Endothelial cell of umbilical vein (primary cell): ENCODE results near the gene TTC24. TPM values are rescaled to one million over a fixed set of nuclear protein-coding genes. Genes with fewer than 3 reads are reported as not detected.

Source experiments
- BruUV-seq: library from RNA; stranded (reverse); fragments of 400-500 nt; replicated peaks from 2 replicates; lab custom pipeline; 2021; lab: Mats Ljungman, UMichigan
- CTCF ChIA-PET: fragments of 300-600, 350-600 bp; sonication (Branson Sonifier 250); formaldehyde crosslinking; loops from one replicate; lab custom pipeline; 2021; ENCODE audit warnings: antibody characterized with exemption, inconsistent platforms; lab: Charles Lee
- POLR2A ChIA-PET: fragments of 300-600, 350-600 bp; sonication (Branson Sonifier 250); formaldehyde crosslinking; loops from one replicate; lab custom pipeline; 2021; ENCODE audit warnings: antibody characterized with exemption, inconsistent platforms; lab: Charles Lee
- DNase-seq: peaks from one replicate; pipeline ENCODE4 v3.0.0-alpha.2; 2011; ENCODE audit warnings: low read depth, low spot score
- FAIRE-seq: peaks from 2 replicates; lab custom pipeline; 2011; peaks lifted over from hg19 to GRCh38; lab: Jason Lieb, UNC
- H2AFZ ChIP-seq: 2 replicates; pipeline ENCODE4 v1.6.0; 2012; ENCODE audit warnings: low read depth, low read length, control low read depth, inconsistent platforms
- H3K27ac ChIP-seq: 2 replicates; pipeline ENCODE4 v1.5.1; 2011; ENCODE audit warnings: low read depth, mild to moderate bottlenecking, control low read depth, low read length, moderate library complexity; ENCODE audit not compliant: insufficient read depth
- H3K27me3 ChIP-seq, 2 experiments: 2 replicates each; pipeline versions ENCODE4 v1.6.0 to v1.6.1; 2011; ENCODE audit warnings: low read length in 2 of 2, mixed read lengths in 1 of 2; ENCODE audit not compliant: control insufficient read depth in 2 of 2, insufficient read depth in 2 of 2
- H3K36me3 ChIP-seq, 2 experiments: 2 replicates in 1 of 2; 3 replicates in 1 of 2; pipeline ENCODE4 v1.5.1; 2011; ENCODE audit warnings: low read length in 2 of 2, mild to moderate bottlenecking in 1 of 2, moderate library complexity in 1 of 2; ENCODE audit not compliant: control insufficient read depth in 2 of 2, insufficient read depth in 2 of 2; ENCODE audit errors: extremely low read depth in 1 of 2
- H3K4me1 ChIP-seq: 3 replicates; pipeline ENCODE4 v1.5.1; 2011; ENCODE audit warnings: mild to moderate bottlenecking, low read length; ENCODE audit not compliant: control insufficient read depth, insufficient read depth; ENCODE audit errors: extremely low read depth
- H3K4me2 ChIP-seq: 2 replicates; pipeline ENCODE4 v1.6.1; 2011; ENCODE audit warnings: low read length, control low read depth, mixed read lengths; ENCODE audit not compliant: insufficient read depth
- H3K4me3 ChIP-seq, 3 experiments: fragments of 200-600 bp in 1 of 3; sonication (generic), shearing (Covaris generic) in 1 of 3; replicated peaks in 1 of 3; 2 replicates each; pipeline ENCODE4 v1.5.1; 2011 to 2016; ENCODE audit warnings: control low read depth in 3 of 3, low read length in 3 of 3, mild to moderate bottlenecking in 2 of 3, inconsistent platforms in 1 of 3, low read depth in 1 of 3, moderate library complexity in 1 of 3; ENCODE audit not compliant: insufficient read depth in 1 of 3
- H3K79me2 ChIP-seq: 2 replicates; pipeline ENCODE4 v1.6.0; 2012; ENCODE audit warnings: low read length, inconsistent platforms; ENCODE audit not compliant: control insufficient read depth, insufficient read depth
- H3K9ac ChIP-seq: replicated peaks from 2 replicates; pipeline ENCODE3; 2011; ENCODE audit warnings: low read length, control low read depth; ENCODE audit not compliant: insufficient read depth; ENCODE audit errors: extremely low read depth
- H3K9me1 ChIP-seq: replicated peaks from 3 replicates; pipeline ENCODE4 v1.6.0; 2011; ENCODE audit warnings: mild to moderate bottlenecking, low read length; ENCODE audit not compliant: control insufficient read depth, insufficient read depth; ENCODE audit errors: extremely low read depth
- H3K9me3 ChIP-seq: replicated peaks from 2 replicates; pipeline ENCODE4 v1.5.1; 2012; ENCODE audit warnings: low read length, inconsistent platforms; ENCODE audit not compliant: control insufficient read depth, insufficient read depth
- H4K20me1 ChIP-seq: replicated peaks from 2 replicates; pipeline ENCODE3; 2011; ENCODE audit warnings: mild to moderate bottlenecking, low read length; ENCODE audit not compliant: control insufficient read depth, insufficient read depth; ENCODE audit errors: extremely low read depth
- CTCF ChIP-seq, 2 donors: IDR thresholded peaks; 1 replicate in 1 of 2; 2 replicates in 1 of 2; pipeline ENCODE4 v1.5.1; 2011; ENCODE audit warnings: low read length in 2 of 2, mild to moderate bottlenecking in 2 of 2, moderate library complexity in 2 of 2, control low read depth in 1 of 2, inconsistent platforms in 1 of 2, low read depth in 1 of 2; ENCODE audit not compliant: insufficient read depth in 1 of 2; ENCODE audit errors: extremely low read depth in 1 of 2
- EZH2 ChIP-seq: IDR thresholded peaks from 2 replicates; pipeline ENCODE4 v1.6.1; 2012; ENCODE audit warnings: borderline replicate concordance, low read depth, mild to moderate bottlenecking, moderate library complexity, low read length, inconsistent platforms; ENCODE audit not compliant: severe bottlenecking
- FOS ChIP-seq: IDR thresholded peaks from 2 replicates; pipeline ENCODE4 v1.6.1; 2011; ENCODE audit warnings: mild to moderate bottlenecking, low read length, moderate library complexity, borderline replicate concordance; ENCODE audit not compliant: insufficient read depth
- GATA2 ChIP-seq: IDR thresholded peaks from 2 replicates; pipeline ENCODE4 v1.7.0; 2011; ENCODE audit warnings: low read depth, mild to moderate bottlenecking, moderate library complexity, mixed read lengths, low read length; ENCODE audit not compliant: insufficient read length, insufficient read depth
- JUN ChIP-seq: IDR thresholded peaks from 2 replicates; pipeline ENCODE4 v1.6.1; 2011; ENCODE audit warnings: borderline replicate concordance, low read depth; ENCODE audit not compliant: insufficient read length, insufficient read depth
- MAX ChIP-seq: IDR thresholded peaks from 2 replicates; pipeline ENCODE4 v1.6.1; 2011; ENCODE audit not compliant: insufficient read depth, insufficient read length
- MYC ChIP-seq: IDR thresholded peaks from one replicate; pipeline ENCODE4 v1.6.1; 2011; ENCODE audit warnings: mild to moderate bottlenecking, low read depth, low read length
- POLR2A ChIP-seq: IDR thresholded peaks from 2 replicates; pipeline ENCODE4 v1.6.1; 2012; ENCODE audit warnings: low read depth, mild to moderate bottlenecking, control low read depth, low read length
- POLR2AphosphoS5 ChIP-seq: IDR thresholded peaks from 2 replicates; pipeline ENCODE4 v1.6.1; 2012; ENCODE audit warnings: low read depth, mild to moderate bottlenecking, control low read depth, low read length, moderate library complexity; ENCODE audit not compliant: insufficient read depth
- dilution Hi-C: fragments of 300-500 bp; cut with MboI; formaldehyde crosslinking; loops from one replicate; pipeline ENCODE4 v1.15.0; 2019; ENCODE audit warnings: low sequenced_read_pairs; ENCODE audit not compliant: extremely low pct_ligation_motif_present
- intact Hi-C: fragments of 100-400 bp; cut with micrococcal nuclease; formaldehyde crosslinking; loops from one replicate; pipeline ENCODE4 v1.10.0; 2022
- polyA plus RNA-seq, 4 experiments: library from polyadenylated mRNA; depleted of rRNA in 3 of 4; stranded (reverse) in 3 of 4; unstranded in 1 of 4; fragments of >200 nt; gene quantifications; 2 replicates each; pipeline versions ENCODE4 v1.2.1 to v1.2.3, GENCODE V29; 2011 to 2012; ENCODE audit warnings: missing spikeins in 1 of 4
- total RNA-seq: library from RNA; stranded (reverse); gene quantifications from 2 replicates; pipeline ENCODE4 v1.2.3, GENCODE V29; 2021

TTC24 gene
- total and polyA plus RNA-seq, 2 donors (not counting 3 experiments of a cell fraction or from before 2014, with no cell fraction given) = not detected

DNA sequence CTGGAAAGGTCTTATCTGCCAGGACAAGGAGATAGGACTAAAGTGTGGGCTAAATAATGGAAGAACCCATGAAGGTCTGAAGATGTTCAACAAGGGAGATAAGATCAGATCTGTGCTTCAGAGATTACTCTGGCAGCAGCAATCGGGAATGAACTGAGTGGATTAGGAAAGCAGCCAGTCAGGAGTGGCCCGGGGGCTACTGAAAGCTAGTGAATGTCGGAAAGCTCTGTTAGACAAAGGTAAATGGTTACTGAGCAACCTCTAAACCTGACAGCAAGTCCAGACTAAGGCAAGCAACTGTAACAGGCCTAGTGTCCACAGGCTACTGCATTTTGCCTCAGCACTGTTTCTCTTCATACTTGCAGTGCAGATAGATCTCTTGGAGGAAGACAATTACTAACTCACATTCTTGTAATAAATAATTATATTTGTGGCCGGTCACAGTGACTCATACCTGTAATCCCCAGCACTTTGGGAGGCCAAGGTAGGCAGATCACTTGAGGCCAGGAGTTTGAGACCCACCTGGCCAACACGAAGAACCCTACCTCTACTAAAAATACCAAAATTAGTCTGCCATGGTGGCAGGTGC, 19.6 kb upstream of the TTC24 start:
- H3K4me2 ChIP-seq = no peak overlapping the region
- ChIA-PET CTCF (interaction anchor here (1.6 kb wide), 1 partner anchor 79 kb away, joined by 5 read pairs; no protein-coding TSS in a partner anchor), POLR2A (no interaction called here)
- no peaks in the 10 kb centered on the region for H3K9me1 ChIP-seq
- H3K27ac ChIP-seq = no peak overlapping the region
- no peaks in the 10 kb centered on the region for H3K27me3 ChIP-seq
- H4K20me1 ChIP-seq = no peaks in the 10 kb centered on the region
- no peak overlapping the region for H3K4me3 ChIP-seq
- intact Hi-C loops = loop anchor here (10.0 kb wide), 1 partner anchor 1075 kb away; no protein-coding TSS in a partner anchor
- H3K79me2 ChIP-seq = no peaks in the 10 kb centered on the region
- no peak overlapping the region for H2AFZ ChIP-seq
- no peak for FAIRE-seq
- TF ChIP-seq POLR2A (no peak), MAX (no peak), GATA2 (no peak), MYC (no peak), JUN (no peak), FOS (no peak), POLR2AphosphoS5 (no peak), CTCF (IDR thresholded peaks at IDR 0.05; ENCODE audit: extremely low read depth in 1 of 2, insufficient read depth in 1 of 2, low read depth in 1 of 2, low read length in 2 of 2) (no peak), EZH2 (no peak)
- dilution Hi-C loops = no loop called here
- H3K9me3 ChIP-seq = no peaks in the 10 kb centered on the region
- BruUV-seq = no TSS peak
- no peaks in the 10 kb centered on the region for H3K4me1 ChIP-seq
- H3K36me3 ChIP-seq = peaks cover 12 to 20% of the 10 kb centered on the region in 2 experiments
- no peak overlapping the region for H3K9ac ChIP-seq
- DNase-seq = no peak
